ENCODE results near the gene SDR9C7. TPM values are rescaled to one million over a fixed set of nuclear protein-coding genes. Genes with fewer than 3 reads are reported as not detected.
"Not testable (repeated sequence)": the region's sequence is repeated elsewhere in the genome, so short reads cannot be mapped to it uniquely, and the experiment has no call there.

Gene SDR9C7
- total RNA-seq, 2 donors from 2014 or later = not detected

- Mint-ChIP-seq H3K27ac (no peak overlapping the region), H3K4me1 (no peaks in the 10 kb centered on the region), H3K36me3 (ENCODE audit: low read depth) (no peaks in the 10 kb centered on the region), H3K4me3 (no peak overlapping the region), H3K27me3 (peaks cover 29% of the 10 kb centered on the region), H3K9me3 (peaks cover 4% of the 10 kb centered on the region)
- no peak for ATAC-seq (replicated peaks)
Measured at GRCh38 chr12:56914256-56914655, 20.0 kb downstream of the SDR9C7 start.

GRCh38 chr12:56909403-56909802 is 24.8 kb downstream of the SDR9C7 start:
- not testable (repeated sequence) for H3K4me3 Mint-ChIP-seq; H3K4me1 Mint-ChIP-seq; H3K36me3 Mint-ChIP-seq (ENCODE audit: low read depth); H3K9me3 Mint-ChIP-seq; ATAC-seq (replicated peaks); H3K27ac Mint-ChIP-seq
- peaks cover 11% of the 10 kb centered on the region for H3K27me3 Mint-ChIP-seq

- peaks cover 4% of the 10 kb centered on the region for H3K9me3 Mint-ChIP-seq
- no peak for ATAC-seq (replicated peaks)
Measured at GRCh38 chr12:56908136-56908535, 26.1 kb downstream of the SDR9C7 start.

GRCh38 chr12:56905852-56906251 is 28.4 kb downstream of the SDR9C7 start:
- H3K27me3 Mint-ChIP-seq = no peaks in the 10 kb centered on the region
- H3K4me1 Mint-ChIP-seq = no peaks in the 10 kb centered on the region
- no peak for ATAC-seq (replicated peaks)
- no peaks in the 10 kb centered on the region for H3K36me3 Mint-ChIP-seq (ENCODE audit: low read depth)
- no peak overlapping the region for H3K27ac Mint-ChIP-seq
- peaks cover 15% of the 10 kb centered on the region for H3K9me3 Mint-ChIP-seq
- no peak overlapping the region for H3K4me3 Mint-ChIP-seq

More at GRCh38 chr12:56908136-56908535, 26.1 kb downstream of the SDR9C7 start:
- Mint-ChIP-seq H3K27me3 (peaks cover 8% of the 10 kb centered on the region), H3K36me3 (ENCODE audit: low read depth) (no peaks in the 10 kb centered on the region), H3K4me1 (no peaks in the 10 kb centered on the region), H3K27ac (no peak overlapping the region), H3K4me3 (no peak overlapping the region)

- H3K27me3 Mint-ChIP-seq = peaks cover 3% of the 10 kb centered on the region
- no peaks in the 10 kb centered on the region for H3K36me3 Mint-ChIP-seq (ENCODE audit: low read depth)
- ATAC-seq (replicated peaks) = no peak
- no peak overlapping the region for H3K27ac Mint-ChIP-seq
- no peaks in the 10 kb centered on the region for H3K4me1 Mint-ChIP-seq
- H3K4me3 Mint-ChIP-seq = no peak overlapping the region
- H3K9me3 Mint-ChIP-seq = peaks cover 15% of the 10 kb centered on the region
Measured at GRCh38 chr12:56903374-56903773, 30.8 kb downstream of the SDR9C7 start.

- not testable (repeated sequence) for H3K4me1 Mint-ChIP-seq; H3K4me3 Mint-ChIP-seq; ATAC-seq (replicated peaks); H3K36me3 Mint-ChIP-seq (ENCODE audit: low read depth); H3K27ac Mint-ChIP-seq; H3K27me3 Mint-ChIP-seq
- H3K9me3 Mint-ChIP-seq = peaks cover 15% of the 10 kb centered on the region
Measured at GRCh38 chr12:56901313-56901712, 32.9 kb downstream of the SDR9C7 start.

GRCh38 chr12:56900583-56900982 is 33.6 kb downstream of the SDR9C7 start:
- ATAC-seq (replicated peaks) = peak; percentile 62
- H3K9me3 Mint-ChIP-seq = peaks cover 15% of the 10 kb centered on the region
- H3K27ac Mint-ChIP-seq = no peak overlapping the region
- peaks cover 11% of the 10 kb centered on the region for H3K27me3 Mint-ChIP-seq
- H3K4me1 Mint-ChIP-seq = no peaks in the 10 kb centered on the region
- H3K4me3 Mint-ChIP-seq = no peak overlapping the region
- no peaks in the 10 kb centered on the region for H3K36me3 Mint-ChIP-seq (ENCODE audit: low read depth)

GRCh38 chr12:56898938-56899337 is 35.3 kb downstream of the SDR9C7 start:
- Mint-ChIP-seq H3K27ac (no peak overlapping the region), H3K4me1 (no peaks in the 10 kb centered on the region), H3K4me3 (no peak overlapping the region), H3K27me3 (peaks cover 11% of the 10 kb centered on the region), H3K9me3 (peaks cover 15% of the 10 kb centered on the region), H3K36me3 (ENCODE audit: low read depth) (no peaks in the 10 kb centered on the region)
- ATAC-seq (replicated peaks) = no peak

GRCh38 chr12:56897844-56898361 is 36.3 kb downstream of the SDR9C7 start:
- H3K27me3 Mint-ChIP-seq = peaks cover 11% of the 10 kb centered on the region
- H3K4me1 Mint-ChIP-seq = no peaks in the 10 kb centered on the region
- H3K4me3 Mint-ChIP-seq = no peak overlapping the region
- ATAC-seq (replicated peaks) = peak; percentile 52
- no peaks in the 10 kb centered on the region for H3K36me3 Mint-ChIP-seq (ENCODE audit: low read depth)
- peaks cover 15% of the 10 kb centered on the region for H3K9me3 Mint-ChIP-seq
- H3K27ac Mint-ChIP-seq = no peak overlapping the region

- no peak overlapping the region for H3K27ac Mint-ChIP-seq
- peaks cover 4% of the 10 kb centered on the region for H3K9me3 Mint-ChIP-seq
- no peaks in the 10 kb centered on the region for H3K36me3 Mint-ChIP-seq (ENCODE audit: low read depth)
- no peaks in the 10 kb centered on the region for H3K4me1 Mint-ChIP-seq
- H3K4me3 Mint-ChIP-seq = no peak overlapping the region
- ATAC-seq (replicated peaks) = no peak
- peaks cover 11% of the 10 kb centered on the region for H3K27me3 Mint-ChIP-seq
Measured at GRCh38 chr12:56896082-56896481, 38.1 kb downstream of the SDR9C7 start.

GRCh38 chr12:56894698-56895368 is 39.4 kb downstream of the SDR9C7 start:
- Mint-ChIP-seq H3K4me1 (no peaks in the 10 kb centered on the region), H3K36me3 (ENCODE audit: low read depth) (no peaks in the 10 kb centered on the region), H3K4me3 (no peak overlapping the region), H3K27me3 (peaks cover 20% of the 10 kb centered on the region), H3K9me3 (peaks cover 4% of the 10 kb centered on the region), H3K27ac (no peak overlapping the region)
- ATAC-seq (replicated peaks) = no peak

- H3K4me3 Mint-ChIP-seq; H3K4me1 Mint-ChIP-seq; H3K27ac Mint-ChIP-seq; ATAC-seq (replicated peaks); H3K9me3 Mint-ChIP-seq; H3K36me3 Mint-ChIP-seq (ENCODE audit: low read depth): not testable (repeated sequence)
- H3K27me3 Mint-ChIP-seq = peaks cover 30% of the 10 kb centered on the region
Measured at GRCh38 chr12:56891885-56892284, 42.3 kb downstream of the SDR9C7 start.

- Mint-ChIP-seq H3K27ac (no peak overlapping the region), H3K27me3 (peaks cover 49% of the 10 kb centered on the region), H3K4me1 (no peaks in the 10 kb centered on the region), H3K4me3 (no peak overlapping the region), H3K36me3 (ENCODE audit: low read depth) (no peaks in the 10 kb centered on the region), H3K9me3 (peaks cover 11% of the 10 kb centered on the region)
- no peak for ATAC-seq (replicated peaks)
Measured at GRCh38 chr12:56886319-56886718, 47.9 kb downstream of the SDR9C7 start.

GRCh38 chr12:56885316-56885715 is 48.9 kb downstream of the SDR9C7 start:
- Mint-ChIP-seq H3K4me3 (no peak overlapping the region), H3K27ac (no peak overlapping the region), H3K36me3 (ENCODE audit: low read depth) (no peaks in the 10 kb centered on the region), H3K4me1 (no peaks in the 10 kb centered on the region), H3K9me3 (peaks cover 11% of the 10 kb centered on the region), H3K27me3 (peaks cover 42% of the 10 kb centered on the region)
- ATAC-seq (replicated peaks) = no peak

- Mint-ChIP-seq H3K36me3 (ENCODE audit: low read depth) (no peaks in the 10 kb centered on the region), H3K27me3 (peaks cover 42% of the 10 kb centered on the region), H3K4me3 (no peak overlapping the region), H3K9me3 (peaks cover 11% of the 10 kb centered on the region), H3K4me1 (no peaks in the 10 kb centered on the region), H3K27ac (no peak overlapping the region)
- ATAC-seq (replicated peaks) = no peak
Measured at GRCh38 chr12:56884421-56884820, 49.8 kb downstream of the SDR9C7 start.

All from activated T-helper 17 cell treated with anti-CD3 and anti-CD28 coated beads, Interleukin-2, amount 50 U/mL, for 72 hours (primary cell).